ENCODE measurements around the gene SNAP47. TPM values are rescaled to one million over a fixed set of nuclear protein-coding genes. Genes with fewer than 3 reads are reported as not detected.

SNAP47 gene
- total RNA-seq, 1 donor from 2014 or later: 28.4 TPM

- Mint-ChIP-seq H3K4me1 (ENCODE audit: low read depth) (no peaks in the 10 kb centered on the region), H3K4me3 (ENCODE audit: low read depth) (no peak overlapping the region), H3K27me3 (ENCODE audit: low read depth) (peaks cover 7% of the 10 kb centered on the region), H3K27ac (no peak overlapping the region), H3K9me3 (no peaks in the 10 kb centered on the region), H3K36me3 (ENCODE audit: low read depth) (no peaks in the 10 kb centered on the region)
- intact Hi-C loops (cut with micrococcal nuclease): no loop called here
- no peak for DNase-seq (ENCODE audit: low spot score)
Observed at GRCh38 chr1:227795732-227796131, 60.5 kb downstream of the SNAP47 start.

GRCh38 chr1:227796359-227796915 lies 61.2 kb downstream of the SNAP47 start:
- Mint-ChIP-seq H3K4me1 (ENCODE audit: low read depth) (no peaks in the 10 kb centered on the region), H3K36me3 (ENCODE audit: low read depth) (no peaks in the 10 kb centered on the region), H3K4me3 (ENCODE audit: low read depth) (no peak overlapping the region), H3K27ac (no peak overlapping the region), H3K9me3 (no peaks in the 10 kb centered on the region), H3K27me3 (ENCODE audit: low read depth) (peaks cover 7% of the 10 kb centered on the region)
- intact Hi-C loops (cut with micrococcal nuclease): no loop called here
- DNase-seq (ENCODE audit: low spot score): no peak

- no peak overlapping the region for H3K4me3 Mint-ChIP-seq (ENCODE audit: low read depth)
Observed at GRCh38 chr1:227797144-227797543, 61.9 kb downstream of the SNAP47 start.

GRCh38 chr1:227797625-227798024 lies 62.4 kb downstream of the SNAP47 start:
- no peak overlapping the region for H3K27ac Mint-ChIP-seq
- H3K36me3 Mint-ChIP-seq (ENCODE audit: low read depth): no peaks in the 10 kb centered on the region
- peaks cover 10% of the 10 kb centered on the region for H3K27me3 Mint-ChIP-seq (ENCODE audit: low read depth)
- DNase-seq (ENCODE audit: low spot score): no peak
- no peaks in the 10 kb centered on the region for H3K4me1 Mint-ChIP-seq (ENCODE audit: low read depth)
- no peaks in the 10 kb centered on the region for H3K9me3 Mint-ChIP-seq
- intact Hi-C loops (cut with micrococcal nuclease): no loop called here
- H3K4me3 Mint-ChIP-seq (ENCODE audit: low read depth): no peak overlapping the region

More at GRCh38 chr1:227797144-227797543, 61.9 kb downstream of the SNAP47 start:
- Mint-ChIP-seq H3K36me3 (ENCODE audit: low read depth) (no peaks in the 10 kb centered on the region), H3K27ac (no peak overlapping the region), H3K4me1 (ENCODE audit: low read depth) (no peaks in the 10 kb centered on the region), H3K27me3 (ENCODE audit: low read depth) (peaks cover 7% of the 10 kb centered on the region), H3K9me3 (no peaks in the 10 kb centered on the region)
- DNase-seq (ENCODE audit: low spot score): no peak
- intact Hi-C loops (cut with micrococcal nuclease): no loop called here

- Mint-ChIP-seq H3K27me3 (ENCODE audit: low read depth) (peaks cover 14% of the 10 kb centered on the region), H3K36me3 (ENCODE audit: low read depth) (no peaks in the 10 kb centered on the region), H3K9me3 (peaks cover under 1% of the 10 kb centered on the region), H3K27ac (no peak overlapping the region), H3K4me3 (ENCODE audit: low read depth) (no peak overlapping the region), H3K4me1 (ENCODE audit: low read depth) (no peaks in the 10 kb centered on the region)
- DNase-seq (ENCODE audit: low spot score): no peak
- intact Hi-C loops (cut with micrococcal nuclease): no loop called here
Observed at GRCh38 chr1:227798078-227798802, 63.0 kb downstream of the SNAP47 start.

GRCh38 chr1:227799756-227800155 lies 64.5 kb downstream of the SNAP47 start:
- Mint-ChIP-seq H3K4me1 (ENCODE audit: low read depth) (no peaks in the 10 kb centered on the region), H3K36me3 (ENCODE audit: low read depth) (no peaks in the 10 kb centered on the region), H3K27me3 (ENCODE audit: low read depth) (peaks cover 22% of the 10 kb centered on the region), H3K27ac (no peak overlapping the region), H3K4me3 (ENCODE audit: low read depth) (no peak overlapping the region), H3K9me3 (peaks cover 12% of the 10 kb centered on the region)
- intact Hi-C loops (cut with micrococcal nuclease): no loop called here
- no peak for DNase-seq (ENCODE audit: low spot score)

- Mint-ChIP-seq H3K4me3 (ENCODE audit: low read depth) (no peak overlapping the region), H3K27ac (no peak overlapping the region), H3K36me3 (ENCODE audit: low read depth) (no peaks in the 10 kb centered on the region), H3K4me1 (ENCODE audit: low read depth) (peaks cover 2% of the 10 kb centered on the region), H3K9me3 (peaks cover 23% of the 10 kb centered on the region), H3K27me3 (ENCODE audit: low read depth) (peaks cover 19% of the 10 kb centered on the region)
- DNase-seq (ENCODE audit: low spot score): no peak
- intact Hi-C loops (cut with micrococcal nuclease): no loop called here
Observed at GRCh38 chr1:227803933-227804332, 68.7 kb downstream of the SNAP47 start.

- peaks cover 17% of the 10 kb centered on the region for H3K27me3 Mint-ChIP-seq (ENCODE audit: low read depth)
- no peak overlapping the region for H3K27ac Mint-ChIP-seq
- intact Hi-C loops (cut with micrococcal nuclease): no loop called here
- H3K4me3 Mint-ChIP-seq (ENCODE audit: low read depth): no peak overlapping the region
- H3K36me3 Mint-ChIP-seq (ENCODE audit: low read depth): no peaks in the 10 kb centered on the region
- peaks cover 2% of the 10 kb centered on the region for H3K4me1 Mint-ChIP-seq (ENCODE audit: low read depth)
- peaks cover 24% of the 10 kb centered on the region for H3K9me3 Mint-ChIP-seq
- no peak for DNase-seq (ENCODE audit: low spot score)
Observed at GRCh38 chr1:227805606-227806197, 70.5 kb downstream of the SNAP47 start.

- intact Hi-C loops (cut with micrococcal nuclease): no loop called here
Observed at GRCh38 chr1:227808566-227808965, 73.3 kb downstream of the SNAP47 start.

GRCh38 chr1:227809026-227809425 lies 73.8 kb downstream of the SNAP47 start:
- peaks cover 6% of the 10 kb centered on the region for H3K27me3 Mint-ChIP-seq (ENCODE audit: low read depth)
- H3K4me1 Mint-ChIP-seq (ENCODE audit: low read depth): peaks cover 2% of the 10 kb centered on the region
- no peaks in the 10 kb centered on the region for H3K36me3 Mint-ChIP-seq (ENCODE audit: low read depth)
- H3K9me3 Mint-ChIP-seq: peaks cover 31% of the 10 kb centered on the region
- no peak overlapping the region for H3K27ac Mint-ChIP-seq
- intact Hi-C loops (cut with micrococcal nuclease): no loop called here
- no peak overlapping the region for H3K4me3 Mint-ChIP-seq (ENCODE audit: low read depth)
- no peak for DNase-seq (ENCODE audit: low spot score)

More at GRCh38 chr1:227808566-227808965, 73.3 kb downstream of the SNAP47 start:
- peaks cover 2% of the 10 kb centered on the region for H3K4me1 Mint-ChIP-seq (ENCODE audit: low read depth)
- no peak for DNase-seq (ENCODE audit: low spot score)
- peaks cover 7% of the 10 kb centered on the region for H3K27me3 Mint-ChIP-seq (ENCODE audit: low read depth)
- no peak overlapping the region for H3K27ac Mint-ChIP-seq
- no peaks in the 10 kb centered on the region for H3K36me3 Mint-ChIP-seq (ENCODE audit: low read depth)
- H3K9me3 Mint-ChIP-seq: peaks cover 31% of the 10 kb centered on the region
- no peak overlapping the region for H3K4me3 Mint-ChIP-seq (ENCODE audit: low read depth)

- Mint-ChIP-seq H3K4me1 (ENCODE audit: low read depth) (no peaks in the 10 kb centered on the region), H3K27ac (no peak overlapping the region), H3K36me3 (ENCODE audit: low read depth) (no peaks in the 10 kb centered on the region), H3K27me3 (ENCODE audit: low read depth) (no peaks in the 10 kb centered on the region), H3K4me3 (ENCODE audit: low read depth) (no peak overlapping the region), H3K9me3 (peaks cover 28% of the 10 kb centered on the region)
- DNase-seq (ENCODE audit: low spot score): no peak
- intact Hi-C loops (cut with micrococcal nuclease): no loop called here
Observed at GRCh38 chr1:227813962-227814361, 78.7 kb downstream of the SNAP47 start.

- Mint-ChIP-seq H3K9me3 (peaks cover 27% of the 10 kb centered on the region), H3K4me3 (ENCODE audit: low read depth) (no peak within 1 kb of the TSS), H3K4me1 (ENCODE audit: low read depth) (no peaks in the 10 kb centered on the region), H3K36me3 (ENCODE audit: low read depth) (no peaks in the 10 kb centered on the region), H3K27me3 (ENCODE audit: low read depth) (no peaks in the 10 kb centered on the region), H3K27ac (no peak within 1 kb of the TSS)
- DNase-seq (ENCODE audit: low spot score): no peak
- intact Hi-C loops (cut with micrococcal nuclease): no loop called here
Observed at GRCh38 chr1:227815468-227816409, 80.5 kb downstream of the SNAP47 start, which contains the start of gene PRSS38. Gene PRSS38 (plus strand): TSS chr1:227815675. CDS start chr1:227815717, 42 bp downstream.

Data from activated T-helper 2 cell treated with anti-CD3 and anti-CD28 coated beads, Interferon-gamma antibody, Interleukin-2, Interleukin-4, amounts not matched to agents 10 μg/mL and 5 μg/mL and 100 μg/mL, durations not matched to agents 14 hours and 24 hours and 36 hours (primary cell).